ENCODE results near the gene ADAMTSL4. TPM values are rescaled to one million over a fixed set of nuclear protein-coding genes. Genes with fewer than 3 reads are reported as not detected.
A peak's percentile ranks its signal among the peaks of the same experiment; 100 is the strongest.
"Not testable (repeated sequence)": the region's sequence is repeated elsewhere in the genome, so short reads cannot be mapped to it uniquely, and the experiment has no call there.

Gene ADAMTSL4
- total and polyA plus RNA-seq, 3 donors from 2014 or later, result 8.9 to 14.2 (median 10.0) TPM

DNA sequence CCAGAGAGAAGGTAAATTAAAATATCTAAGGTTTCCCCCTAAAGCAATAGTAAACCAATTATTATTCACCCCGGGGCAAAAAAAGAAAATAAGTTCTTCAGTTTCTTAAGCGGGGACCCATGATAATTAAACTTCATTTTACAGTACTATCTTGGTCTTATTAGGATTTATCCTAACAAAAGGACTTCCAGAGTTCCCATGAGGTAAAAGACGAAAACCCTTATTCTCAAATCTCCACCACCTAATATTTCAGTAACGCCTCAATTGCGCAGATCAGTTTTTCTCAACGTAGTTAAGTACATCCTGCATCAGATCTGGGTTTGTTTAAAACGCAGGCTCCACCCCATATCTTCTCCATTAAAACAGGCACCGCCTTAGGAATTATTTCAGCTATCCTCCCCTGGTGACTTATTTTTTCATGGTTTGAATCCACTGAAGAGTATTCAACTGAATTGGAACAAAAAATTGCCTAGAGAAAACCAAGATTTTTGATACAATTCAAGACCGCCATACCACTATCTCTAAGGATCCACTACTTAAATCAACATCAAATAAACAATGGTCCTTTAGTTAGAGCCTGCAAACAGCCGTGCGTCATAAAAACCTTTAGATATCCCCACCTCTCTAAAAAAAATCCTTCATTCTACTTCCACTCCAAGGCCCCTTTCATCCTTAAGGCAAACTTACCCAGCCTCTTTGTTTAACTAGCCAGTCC is 28.5 kb downstream of the ADAMTSL4 start:
- DNase-seq, result no peak
- Histone ChIP-seq H3K9me3 (no peaks in the 10 kb centered on the region), H3K4me3 (peak overlapping the region; percentile 92 to 100), H3K27me3 (no peaks in the 10 kb centered on the region), H3K27ac (peak overlapping the region; percentile 100), H3K4me1 (peaks cover 36% of the 10 kb centered on the region), H3K36me3 (ENCODE audit: low read depth, missing control alignments) (no peaks in the 10 kb centered on the region)
- intact Hi-C loops (cut with DNase I; ENCODE audit: low total_unique reads), result no loop called here
- TF ChIP-seq POLR2A (IDR thresholded peaks at IDR 0.05), result no peak
- TF ChIP-seq, protein P1, sequence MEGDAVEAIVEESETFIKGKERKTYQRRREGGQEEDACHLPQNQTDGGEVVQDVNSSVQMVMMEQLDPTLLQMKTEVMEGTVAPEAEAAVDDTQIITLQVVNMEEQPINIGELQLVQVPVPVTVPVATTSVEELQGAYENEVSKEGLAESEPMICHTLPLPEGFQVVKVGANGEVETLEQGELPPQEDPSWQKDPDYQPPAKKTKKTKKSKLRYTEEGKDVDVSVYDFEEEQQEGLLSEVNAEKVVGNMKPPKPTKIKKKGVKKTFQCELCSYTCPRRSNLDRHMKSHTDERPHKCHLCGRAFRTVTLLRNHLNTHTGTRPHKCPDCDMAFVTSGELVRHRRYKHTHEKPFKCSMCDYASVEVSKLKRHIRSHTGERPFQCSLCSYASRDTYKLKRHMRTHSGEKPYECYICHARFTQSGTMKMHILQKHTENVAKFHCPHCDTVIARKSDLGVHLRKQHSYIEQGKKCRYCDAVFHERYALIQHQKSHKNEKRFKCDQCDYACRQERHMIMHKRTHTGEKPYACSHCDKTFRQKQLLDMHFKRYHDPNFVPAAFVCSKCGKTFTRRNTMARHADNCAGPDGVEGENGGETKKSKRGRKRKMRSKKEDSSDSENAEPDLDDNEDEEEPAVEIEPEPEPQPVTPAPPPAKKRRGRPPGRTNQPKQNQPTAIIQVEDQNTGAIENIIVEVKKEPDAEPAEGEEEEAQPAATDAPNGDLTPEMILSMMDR (IDR thresholded peaks at IDR 0.05), result no peak
- WGBS, 2 donors, result 1% methylated on average over 11 of the region's 11 CpGs

DNA sequence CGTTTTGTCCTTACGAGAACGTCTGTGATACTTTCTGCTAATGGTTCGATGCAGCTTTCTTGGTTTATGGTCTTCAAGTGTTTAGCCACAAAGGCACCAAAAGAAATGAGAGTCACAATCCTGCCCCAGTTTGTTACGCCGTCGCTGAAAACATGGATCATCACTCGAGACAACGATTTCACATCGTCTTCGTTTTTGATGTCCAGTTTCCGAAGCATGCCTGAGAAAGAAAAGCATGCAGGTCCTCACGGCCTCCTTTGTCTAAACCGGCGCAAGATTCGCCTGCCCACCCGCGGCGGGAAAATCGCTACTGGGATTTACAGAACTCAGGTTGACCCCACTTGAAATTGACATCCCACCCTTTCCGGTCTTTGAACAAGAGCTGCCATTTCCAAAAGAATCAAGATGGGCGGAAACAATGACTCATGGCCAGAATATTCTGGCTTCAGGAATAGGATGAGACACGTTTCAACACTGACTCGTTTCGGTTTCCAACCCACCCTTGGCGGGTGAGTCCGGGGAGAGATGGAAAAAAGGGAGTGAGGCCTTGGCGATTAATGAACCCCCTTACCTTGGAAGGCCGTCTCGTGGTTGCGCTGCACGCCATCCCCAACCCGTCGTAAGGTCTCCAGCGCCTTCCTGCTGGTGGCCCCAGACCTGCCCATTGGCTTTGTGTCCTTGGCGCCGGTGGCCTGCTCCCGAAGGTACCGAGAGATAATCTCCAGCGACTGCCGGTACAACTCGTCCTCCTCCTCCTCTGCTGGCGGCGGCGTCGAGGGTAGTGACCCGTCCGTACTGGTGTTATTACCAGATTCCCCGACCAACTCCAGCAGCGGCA is 29.3 kb downstream of the ADAMTSL4 start:
- no peaks in the 10 kb centered on the region for H3K27me3 ChIP-seq
- peak; percentile 45 for DNase-seq
- intact Hi-C loops (cut with DNase I; ENCODE audit: low total_unique reads), result no loop called here
- no peaks in the 10 kb centered on the region for H3K9me3 ChIP-seq
- H3K36me3 ChIP-seq (ENCODE audit: low read depth, missing control alignments), result no peaks in the 10 kb centered on the region
- WGBS, 2 donors, result 0 to 1% methylated on average over 37 to 50 of the region's 50 CpGs
- TF ChIP-seq POLR2A (IDR thresholded peaks at IDR 0.05), result no peak
- TF ChIP-seq, protein P1 (IDR thresholded peaks at IDR 0.05), result no peak
- H3K4me1 ChIP-seq, result peaks cover 31% of the 10 kb centered on the region
- H3K27ac ChIP-seq, result peak overlapping the region; percentile 100
- peak overlapping the region; percentile 92 to 100 for H3K4me3 ChIP-seq

DNA sequence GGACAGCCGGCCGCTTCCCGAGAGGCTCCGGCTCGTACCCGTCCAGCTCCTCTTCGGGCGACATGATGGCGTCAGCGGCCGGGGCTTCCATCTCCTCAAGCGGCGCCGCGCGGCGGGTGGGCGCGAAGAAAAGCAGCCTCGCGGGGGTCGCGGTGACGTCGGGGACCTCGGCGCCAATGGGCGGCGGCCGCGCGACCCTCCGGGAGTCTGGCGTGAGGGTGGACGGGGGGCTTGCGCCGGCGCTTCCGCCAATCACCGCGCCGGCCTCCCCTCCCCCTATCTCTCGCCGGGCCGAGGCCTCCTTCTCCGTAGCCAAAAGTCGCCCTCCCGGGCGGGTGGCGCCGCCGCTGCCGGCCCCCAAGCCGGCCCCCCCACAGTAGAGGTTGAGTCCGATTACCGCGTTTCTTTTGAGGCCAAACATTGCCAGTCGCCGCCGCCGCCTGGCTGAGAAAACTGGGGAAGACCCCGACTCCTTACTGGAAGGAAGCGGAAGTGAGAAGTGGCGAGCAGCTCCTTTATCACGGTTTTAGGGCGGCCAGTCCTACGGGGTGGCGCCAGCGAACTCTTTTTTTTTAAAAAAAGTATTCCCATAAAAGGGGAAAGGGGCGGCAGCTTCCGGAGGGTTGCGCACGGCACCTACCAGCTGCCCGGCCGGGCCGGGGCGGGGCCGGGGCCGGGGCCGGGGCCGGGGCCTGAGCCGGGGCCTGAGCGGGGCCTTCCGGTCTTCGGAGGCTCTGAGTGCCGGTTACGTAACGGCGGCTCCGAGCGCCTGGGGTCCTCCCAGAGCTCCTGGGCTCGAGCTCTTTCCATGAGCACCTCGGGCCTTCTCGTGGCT is 30.1 kb downstream of the ADAMTSL4 start, which contains the start of gene MCL1:
TSS of gene MCL1 (minus strand) at position 501 of the 835 bp plus-strand sequence. CDS start at position 421, 80 bp downstream.
- Histone ChIP-seq H3K4me1 (peaks cover 25% of the 10 kb centered on the region), H3K9me3 (no peaks in the 10 kb centered on the region), H3K27ac (peak within 1 kb of the TSS; percentile 100), H3K4me3 (peak within 1 kb of the TSS; percentile 92 to 100), H3K36me3 (ENCODE audit: low read depth, missing control alignments) (no peaks in the 10 kb centered on the region), H3K27me3 (no peaks in the 10 kb centered on the region)
- WGBS, 2 donors, result 0% methylated on average over 6 to 93 of the region's 94 CpGs
- TF ChIP-seq, protein P1 (IDR thresholded peaks at IDR 0.05), result peak in 1 of 3 experiments; percentile 26
- peak; percentile 62 for TF ChIP-seq POLR2A (IDR thresholded peaks at IDR 0.05)
- intact Hi-C loops (cut with DNase I; ENCODE audit: low total_unique reads), result no loop called here
- DNase-seq, result peak; percentile 95

DNA sequence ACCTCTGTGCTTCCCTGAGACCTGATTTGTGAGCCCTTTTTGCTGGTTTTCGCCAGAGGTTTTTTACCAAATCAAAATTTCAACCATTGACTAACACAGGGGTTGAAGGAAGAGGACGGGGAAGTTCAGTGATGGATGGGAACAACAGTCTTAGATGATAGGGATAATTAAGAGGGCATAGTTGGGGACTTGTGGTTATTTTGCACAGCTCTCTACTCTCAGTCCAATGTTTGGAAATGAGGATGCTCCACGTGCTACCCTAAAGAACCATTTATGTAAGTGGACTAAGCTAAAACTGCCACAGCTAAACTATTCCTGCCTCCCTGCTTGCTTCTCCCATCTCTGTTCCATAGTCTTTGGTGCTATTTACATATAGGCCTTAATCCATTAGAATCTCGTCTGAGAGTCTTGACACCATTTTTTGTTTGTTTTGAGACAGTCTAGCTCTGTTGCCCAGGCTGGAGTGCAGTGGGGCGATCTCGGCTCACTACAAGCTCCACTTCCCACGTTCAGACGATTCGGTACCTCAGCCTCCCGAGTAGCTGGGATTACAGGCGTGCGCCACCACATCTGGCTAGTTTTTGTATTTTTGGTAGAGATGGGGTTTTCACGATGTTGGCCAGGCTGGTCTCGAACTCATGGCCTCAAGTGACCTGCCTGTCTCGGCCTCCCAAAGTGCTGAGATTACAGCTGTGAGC is 30.9 kb downstream of the ADAMTSL4 start:
- Histone ChIP-seq H3K36me3 (ENCODE audit: low read depth, missing control alignments) (no peaks in the 10 kb centered on the region), H3K27ac (peak overlapping the region; percentile 100), H3K4me3 (peak overlapping the region; percentile 92 to 100), H3K27me3 (no peaks in the 10 kb centered on the region), H3K9me3 (no peaks in the 10 kb centered on the region), H3K4me1 (peaks cover 18% of the 10 kb centered on the region)
- intact Hi-C loops (cut with DNase I; ENCODE audit: low total_unique reads), result no loop called here
- 55 to 63% methylated on average over 14 to 15 of the region's 15 CpGs for WGBS, 2 donors
- TF ChIP-seq, protein P1 (IDR thresholded peaks at IDR 0.05), result peak in 1 of 3 experiments; percentile 1
- TF ChIP-seq POLR2A (IDR thresholded peaks at IDR 0.05), result no peak
- DNase-seq, result no peak

DNA sequence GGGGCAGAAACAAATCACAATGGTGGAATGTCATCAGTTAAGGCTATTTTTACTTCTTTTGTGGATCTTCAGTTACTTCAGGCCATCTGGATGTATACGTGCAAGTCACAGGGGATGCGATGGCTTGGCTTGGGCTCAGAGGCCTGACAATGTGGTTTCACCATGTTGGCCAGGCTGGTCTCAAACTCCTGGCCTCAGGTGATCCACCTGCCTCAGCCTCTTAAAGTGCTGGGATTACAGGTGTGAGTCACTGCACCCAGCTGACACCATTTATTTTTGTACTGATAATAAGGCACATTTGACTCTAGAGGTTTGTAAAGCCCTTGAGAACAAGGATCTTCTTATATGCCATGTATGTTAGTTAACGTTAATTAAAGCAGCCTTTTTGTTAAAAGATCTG is 31.8 kb downstream of the ADAMTSL4 start:
- DNase-seq; H3K36me3 ChIP-seq (ENCODE audit: low read depth, missing control alignments); intact Hi-C loops (cut with DNase I; ENCODE audit: low total_unique reads); H3K9me3 ChIP-seq; H3K27ac ChIP-seq; H3K4me3 ChIP-seq; H3K27me3 ChIP-seq; H3K4me1 ChIP-seq: not testable (repeated sequence)
- WGBS, 2 donors, result 79 to 90% methylated on average over 3 of the region's 3 CpGs

DNA sequence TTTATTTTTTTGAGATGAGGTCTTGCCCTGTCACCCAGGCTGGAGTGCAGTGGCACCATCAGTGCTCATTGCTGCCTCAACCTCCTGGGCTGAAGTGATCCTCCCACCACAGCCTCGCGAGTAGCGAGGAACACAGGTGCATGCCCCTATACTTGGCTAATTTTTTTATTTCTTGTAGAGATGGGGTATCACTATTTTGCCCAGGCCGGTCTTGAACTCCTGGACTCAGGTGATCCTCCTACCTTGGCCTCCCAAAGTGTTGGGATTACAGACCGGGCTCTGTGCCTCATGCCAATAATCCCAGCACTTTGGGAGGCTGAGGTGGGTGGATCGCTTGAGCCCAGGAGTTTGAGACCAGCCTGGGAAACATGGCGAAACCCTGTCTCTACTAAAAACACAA is 32.2 kb downstream of the ADAMTSL4 start:
- H3K36me3 ChIP-seq (ENCODE audit: low read depth, missing control alignments); H3K4me1 ChIP-seq; intact Hi-C loops (cut with DNase I; ENCODE audit: low total_unique reads); H3K9me3 ChIP-seq; H3K4me3 ChIP-seq; H3K27me3 ChIP-seq; H3K27ac ChIP-seq; DNase-seq: not testable (repeated sequence)
- 97 to 98% methylated on average over 7 of the region's 7 CpGs for WGBS, 2 donors
